Brain microvascular endothelial cell (primary cell): ENCODE measurements around the gene ZNF609.

Experiments
- DNase-seq: peaks from one replicate; pipeline ENCODE4 v3.0.0-alpha.2; 2020
- H3K27ac ChIP-seq: fragments of 250-450 bp; sonication (Bioruptor Pico); 2 replicates; pipeline ENCODE4 v1.5.1; 2020; ENCODE audit warnings: mild to moderate bottlenecking, moderate library complexity
- H3K27me3 ChIP-seq: fragments of 250-450 bp; sonication (Bioruptor Pico); replicated peaks from 2 replicates; pipeline ENCODE4 v1.5.1; 2020; ENCODE audit warnings: mild to moderate bottlenecking
- H3K36me3 ChIP-seq: fragments of 250-450 bp; sonication (Bioruptor Pico); replicated peaks from 2 replicates; pipeline ENCODE4 v1.5.1; 2020; ENCODE audit warnings: mild to moderate bottlenecking
- H3K4me3 ChIP-seq: 2 replicates; pipeline ENCODE4 v1.5.1; 2011; ENCODE audit warnings: low read depth, mild to moderate bottlenecking, control low read depth, low read length, moderate library complexity
- CTCF ChIP-seq: IDR thresholded peaks from 2 replicates; pipeline ENCODE4 v1.5.1; 2011; ENCODE audit warnings: low read depth, mild to moderate bottlenecking, moderate library complexity, low read length, control low read depth, inconsistent platforms; ENCODE audit errors: missing control alignments
- in situ Hi-C: cut with HindIII; loops from 2 replicates; pipeline ENCODE4 v1.10.0; 2017; ENCODE audit warnings: low sequenced_read_pairs, low pct_ligation_motif_present

ZNF609 gene

GRCh38 chr15:64650552-64650951 lies 190.2 kb downstream of the ZNF609 start:
- no peak for DNase-seq
- no peak for TF ChIP-seq CTCF
- Histone ChIP-seq H3K27ac (no peak overlapping the region), H3K4me3 (no peak overlapping the region), H3K27me3 (no peaks in the 10 kb centered on the region), H3K36me3 (no peaks in the 10 kb centered on the region)
- in situ Hi-C loops, result no loop called here

GRCh38 chr15:64651601-64652191 lies 191.3 kb downstream of the ZNF609 start:
- H3K27ac ChIP-seq, result no peak overlapping the region
- in situ Hi-C loops, result no loop called here
- no peak overlapping the region for H3K4me3 ChIP-seq

GRCh38 chr15:64653757-64654156 lies 193.4 kb downstream of the ZNF609 start:
- peak; percentile 29 for TF ChIP-seq CTCF
- Histone ChIP-seq H3K27ac (no peak overlapping the region), H3K27me3 (no peaks in the 10 kb centered on the region), H3K4me3 (no peak overlapping the region), H3K36me3 (no peaks in the 10 kb centered on the region)
- no peak for DNase-seq
- in situ Hi-C loops, result no loop called here

More at GRCh38 chr15:64651601-64652191, 191.3 kb downstream of the ZNF609 start:
- no peak for DNase-seq
- no peak for TF ChIP-seq CTCF
- Histone ChIP-seq H3K27me3 (no peaks in the 10 kb centered on the region), H3K36me3 (no peaks in the 10 kb centered on the region)

GRCh38 chr15:64656508-64656907 lies 196.1 kb downstream of the ZNF609 start:
- no peak for DNase-seq
- Histone ChIP-seq H3K27ac (no peak overlapping the region), H3K4me3 (no peak overlapping the region), H3K36me3 (no peaks in the 10 kb centered on the region), H3K27me3 (no peaks in the 10 kb centered on the region)
- in situ Hi-C loops, result no loop called here
- no peak for TF ChIP-seq CTCF

GRCh38 chr15:64665179-64665578 lies 204.8 kb downstream of the ZNF609 start:
- no peaks in the 10 kb centered on the region for H3K36me3 ChIP-seq
- no peak overlapping the region for H3K4me3 ChIP-seq
- in situ Hi-C loops, result no loop called here
- no peak for TF ChIP-seq CTCF
- H3K27ac ChIP-seq, result no peak overlapping the region
- no peak for DNase-seq
- H3K27me3 ChIP-seq, result no peaks in the 10 kb centered on the region

- Histone ChIP-seq H3K4me3 (no peak overlapping the region), H3K36me3 (no peaks in the 10 kb centered on the region), H3K27ac (peak overlapping the region; percentile 29), H3K27me3 (no peaks in the 10 kb centered on the region)
- in situ Hi-C loops, result no loop called here
- peak; percentile 45 for DNase-seq
- TF ChIP-seq CTCF, result no peak
Measured at GRCh38 chr15:64667736-64668161, 207.4 kb downstream of the ZNF609 start.
